Caco-2 (cell line): ENCODE results near the gene FBF1. TPM values are rescaled to one million over a fixed set of nuclear protein-coding genes. Genes with fewer than 3 reads are reported as not detected.

ENCODE experiments used
- BruUV-seq: library from RNA; stranded (reverse); fragments of 400-500 nt; replicated peaks from 2 replicates; lab custom pipeline; 2021; lab: Mats Ljungman, UMichigan
- CTCF ChIA-PET: fragments of 300-600 bp; sonication (Branson Sonifier 250); formaldehyde crosslinking; loops from one replicate; lab custom pipeline; 2022; ENCODE audit warnings: antibody characterized with exemption; lab: Charles Lee
- POLR2A ChIA-PET: fragments of 300-600 bp; sonication (Branson Sonifier 250); formaldehyde crosslinking; loops from one replicate; lab custom pipeline; 2022; ENCODE audit warnings: antibody characterized with exemption; lab: Charles Lee
- DNase-seq, 2 experiments: peaks; one replicate each; pipeline versions ENCODE4 v3.0.0 to v3.0.0-alpha.2; 2020 to 2022
- H3K27me3 ChIP-seq: replicated peaks from 2 replicates; pipeline ENCODE4 v1.6.0; 2011; ENCODE audit warnings: low read length; ENCODE audit not compliant: control insufficient read depth, insufficient read depth
- H3K36me3 ChIP-seq: 2 replicates; pipeline ENCODE4 v1.5.1; 2011; ENCODE audit warnings: low read length; ENCODE audit not compliant: control insufficient read depth, insufficient read depth
- H3K4me1 ChIP-seq: fragments of 250-450 bp; sonication (Bioruptor Pico); 2 replicates; pipeline ENCODE4 v1.5.1; 2020; ENCODE audit warnings: mild to moderate bottlenecking
- H3K4me3 ChIP-seq: 2 replicates; pipeline ENCODE4 v1.5.1; 2011; ENCODE audit warnings: low read depth, mild to moderate bottlenecking, control low read depth, low read length
- H3K9me3 ChIP-seq: fragments of 250-450 bp; sonication (Bioruptor Pico); 2 replicates; pipeline ENCODE4 v1.5.1; 2020; ENCODE audit warnings: mild to moderate bottlenecking, moderate library complexity
- H3K27ac Mint-ChIP-seq: one replicate; pipeline ENCODE4 v1.8.0; 2022; ENCODE audit warnings: mixed read lengths; ENCODE audit not compliant: unreplicated experiment
- H3K27me3 Mint-ChIP-seq: one replicate; pipeline ENCODE4 v1.8.0; 2022; ENCODE audit warnings: mixed read lengths; ENCODE audit not compliant: insufficient read depth, unreplicated experiment
- H3K36me3 Mint-ChIP-seq: one replicate; pipeline ENCODE4 v1.8.0; 2022; ENCODE audit warnings: mild to moderate bottlenecking, mixed read lengths; ENCODE audit not compliant: insufficient read depth, unreplicated experiment
- H3K4me1 Mint-ChIP-seq: one replicate; pipeline ENCODE4 v1.8.0; 2022; ENCODE audit warnings: low read depth, mixed read lengths; ENCODE audit not compliant: unreplicated experiment
- H3K4me3 Mint-ChIP-seq: one replicate; pipeline ENCODE4 v1.8.0; 2022; ENCODE audit warnings: mild to moderate bottlenecking, moderate library complexity, mixed read lengths; ENCODE audit not compliant: unreplicated experiment
- H3K9me3 Mint-ChIP-seq: one replicate; pipeline ENCODE4 v1.8.0; 2022; ENCODE audit warnings: mixed read lengths; ENCODE audit not compliant: unreplicated experiment
- CTCF ChIP-seq, 2 experiments: fragments of 200-600 bp in 1 of 2; IDR thresholded peaks; 1 replicate in 1 of 2; 2 replicates in 1 of 2; pipeline versions ENCODE4 v1.5.1 to v1.8.0; 2011 to 2022; ENCODE audit warnings: antibody characterized with exemption in 1 of 2, control low read depth in 1 of 2, inconsistent platforms in 1 of 2, low read depth in 1 of 2, low read length in 1 of 2, mild to moderate bottlenecking in 1 of 2, moderate library complexity in 1 of 2; ENCODE audit not compliant: insufficient read depth in 1 of 2, severe bottlenecking in 1 of 2, unreplicated experiment in 1 of 2
- intact Hi-C: fragments of 100-400 bp; cut with micrococcal nuclease; formaldehyde crosslinking; loops from one replicate; pipeline ENCODE4 v1.10.0; 2022; ENCODE audit not compliant: unreplicated experiment
- total RNA-seq: library from RNA; stranded (reverse); gene quantifications from 2 replicates; pipeline ENCODE4 v1.2.3, GENCODE V29; 2022

The FBF1 gene
- total RNA-seq, 1 experiment from 2014 or later, result 14.1 TPM

GRCh38 chr17:75919611-75920010 lies 21.2 kb downstream of the FBF1 start:
- Histone ChIP-seq H3K4me1 (no peaks in the 10 kb centered on the region), H3K4me3 (no peak overlapping the region), H3K36me3 (no peaks in the 10 kb centered on the region; the same call in 1 of the 2 replicates), H3K27me3 (no peaks in the 10 kb centered on the region), H3K9me3 (no peaks in the 10 kb centered on the region)
- intact Hi-C loops, result no loop called here
- Mint-ChIP-seq H3K4me3 (no peak overlapping the region), H3K4me1 (peaks cover 6% of the 10 kb centered on the region), H3K9me3 (no peaks in the 10 kb centered on the region), H3K27ac (no peak overlapping the region), H3K36me3 (no peaks in the 10 kb centered on the region), H3K27me3 (no peaks in the 10 kb centered on the region)
- DNase-seq, result no peak
- no TSS peak for BruUV-seq
- ChIA-PET POLR2A (interaction anchor here (0.5 kb wide), 1 partner anchor 26 kb away, joined by 3 read pairs; no protein-coding TSS in a partner anchor), CTCF (interaction anchor here (0.6 to 2.3 kb wide), 3 partner anchors 14 to 262 kb away, joined by 3 to 11 read pairs (median 5); partner anchors contain the start of gene MRPL38)
- no peak for TF ChIP-seq CTCF (IDR thresholded peaks at IDR 0.05; ENCODE audit: insufficient read depth in 1 of 2, low read depth in 1 of 2, low read length in 1 of 2, severe bottlenecking in 1 of 2, unreplicated experiment in 1 of 2)

DNA sequence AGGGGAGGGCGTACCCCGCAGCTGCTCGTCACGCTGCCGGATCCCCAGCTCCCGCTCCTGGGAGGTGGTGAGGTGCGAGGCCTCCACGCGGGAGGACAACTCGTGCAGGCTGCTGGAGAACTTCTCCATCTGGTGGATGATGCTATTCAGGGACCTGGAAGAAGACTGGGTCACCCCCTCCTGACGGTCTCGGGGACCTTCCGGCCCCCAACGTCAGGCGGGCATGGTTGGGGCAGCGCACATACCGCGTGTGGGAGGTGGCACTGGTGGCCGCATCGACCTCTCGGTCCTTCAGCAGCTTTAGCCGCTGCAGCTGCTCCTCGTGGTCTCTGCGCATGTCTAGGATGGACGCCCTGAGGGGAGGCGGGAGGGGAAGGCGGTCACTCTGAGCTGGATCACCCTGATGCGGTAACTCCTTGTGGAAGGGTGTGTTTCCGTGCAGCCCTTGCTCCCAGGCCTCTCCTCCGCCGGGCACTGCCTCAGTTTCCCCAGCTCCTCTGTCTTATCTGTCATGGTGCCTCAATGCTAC lies 22.9 kb downstream of the FBF1 start:
- H3K36me3 ChIP-seq, result no peaks in the 10 kb centered on the region; the same call in 1 of the 2 replicates
- BruUV-seq, result no TSS peak
- no peak overlapping the region for H3K4me3 ChIP-seq
- Mint-ChIP-seq H3K27me3 (no peaks in the 10 kb centered on the region), H3K9me3 (no peaks in the 10 kb centered on the region), H3K4me3 (no peak overlapping the region), H3K27ac (no peak overlapping the region), H3K4me1 (peaks cover 6% of the 10 kb centered on the region), H3K36me3 (peaks cover 6% of the 10 kb centered on the region)
- ChIA-PET CTCF (interaction anchor here (0.7 to 1.3 kb wide), 3 partner anchors 12 to 96 kb away, joined by 3 read pairs; no protein-coding TSS in a partner anchor), POLR2A (no interaction called here)
- no peaks in the 10 kb centered on the region for H3K4me1 ChIP-seq
- no peak for DNase-seq
- intact Hi-C loops, result no loop called here
- H3K27me3 ChIP-seq, result no peaks in the 10 kb centered on the region
- no peak for TF ChIP-seq CTCF (IDR thresholded peaks at IDR 0.05; ENCODE audit: insufficient read depth in 1 of 2, low read depth in 1 of 2, low read length in 1 of 2, severe bottlenecking in 1 of 2, unreplicated experiment in 1 of 2)
- H3K9me3 ChIP-seq, result no peaks in the 10 kb centered on the region

- Mint-ChIP-seq H3K4me3 (no peak overlapping the region), H3K27ac (no peak overlapping the region), H3K36me3 (peaks cover 6% of the 10 kb centered on the region), H3K9me3 (no peaks in the 10 kb centered on the region), H3K4me1 (peaks cover 6% of the 10 kb centered on the region), H3K27me3 (no peaks in the 10 kb centered on the region)
- DNase-seq, result no peak
- ChIA-PET POLR2A (interaction anchor here (0.5 kb wide), 1 partner anchor 13 kb away, joined by 9 read pairs; no protein-coding TSS in a partner anchor), CTCF (interaction anchor here (1.3 kb wide), 1 partner anchor 97 kb away, joined by 3 read pairs; no protein-coding TSS in a partner anchor)
- Histone ChIP-seq H3K4me3 (no peak overlapping the region), H3K36me3 (no peaks in the 10 kb centered on the region; the same call in 1 of the 2 replicates), H3K4me1 (no peaks in the 10 kb centered on the region), H3K27me3 (no peaks in the 10 kb centered on the region), H3K9me3 (no peaks in the 10 kb centered on the region)
- BruUV-seq, result no TSS peak
- TF ChIP-seq CTCF (IDR thresholded peaks at IDR 0.05; ENCODE audit: insufficient read depth in 1 of 2, low read depth in 1 of 2, low read length in 1 of 2, severe bottlenecking in 1 of 2, unreplicated experiment in 1 of 2), result no peak
- intact Hi-C loops, result no loop called here
Measured at GRCh38 chr17:75917141-75917916, 23.5 kb downstream of the FBF1 start.
